AG04449 (cell line): ENCODE data around the gene SMC1B.
"Not testable (repeated sequence)": the region's sequence is repeated elsewhere in the genome, so short reads cannot be mapped to it uniquely, and the experiment has no call there.

Experiments used
- CTCF ChIA-PET: fragments of 350-600 bp; formaldehyde crosslinking; extraction: SDS; loops from one replicate; lab custom pipeline; 2021; ENCODE audit warnings: antibody characterized with exemption; lab: Yijun Ruan, JAX
- POLR2A ChIA-PET: fragments of 400-600, 350-600 bp; formaldehyde crosslinking; extraction: SDS; loops from one replicate; lab custom pipeline; 2020; ENCODE audit warnings: antibody characterized with exemption, inconsistent platforms; lab: Yijun Ruan, JAX
- DNase-seq: peaks from one replicate; pipeline ENCODE4 v3.0.0-alpha.2; 2010; ENCODE audit warnings: low read depth, low spot score
- H3K4me3 ChIP-seq: 2 replicates; pipeline ENCODE4 v1.5.1; 2011; ENCODE audit warnings: low read depth, mild to moderate bottlenecking, control low read depth, low read length
- CTCF ChIP-seq: IDR thresholded peaks from one replicate; pipeline ENCODE4 v1.5.1; 2011; ENCODE audit warnings: mild to moderate bottlenecking, moderate library complexity, low read length, control low read depth, inconsistent platforms; ENCODE audit not compliant: insufficient read depth; ENCODE audit errors: missing control alignments

Gene SMC1B

GRCh38 chr22:45332001-45332400 lies 81.4 kb downstream of the SMC1B start:
- CTCF ChIA-PET = no interaction called here
- TF ChIP-seq CTCF = no peak
- no peak overlapping the region for H3K4me3 ChIP-seq
- POLR2A ChIA-PET = no interaction called here
- DNase-seq = no peak

- ChIA-PET POLR2A (no interaction called here), CTCF (no interaction called here)
- DNase-seq = no peak
- TF ChIP-seq CTCF = no peak
- H3K4me3 ChIP-seq = no peak overlapping the region
Measured at GRCh38 chr22:45331486-45331885, 81.9 kb downstream of the SMC1B start.

- H3K4me3 ChIP-seq = no peak overlapping the region
- ChIA-PET POLR2A (no interaction called here), CTCF (no interaction called here)
- no peak for TF ChIP-seq CTCF
- DNase-seq = no peak
Measured at GRCh38 chr22:45330548-45330947, 82.9 kb downstream of the SMC1B start.

GRCh38 chr22:45329530-45329936 lies 83.9 kb downstream of the SMC1B start:
- CTCF ChIA-PET = interaction anchor here (0.6 kb wide), 1 partner anchor 12 kb away, joined by 3 read pairs; no protein-coding TSS in a partner anchor

GRCh38 chr22:45328822-45329529 lies 84.4 kb downstream of the SMC1B start:
- no peak for TF ChIP-seq CTCF
- ChIA-PET CTCF (interaction anchor here (0.7 to 1.6 kb wide), 2 partner anchors 16 to 112 kb away, joined by 3 to 4 read pairs; no protein-coding TSS in a partner anchor), POLR2A (no interaction called here)
- no peak overlapping the region for H3K4me3 ChIP-seq
- no peak for DNase-seq

More at GRCh38 chr22:45329530-45329936, 83.9 kb downstream of the SMC1B start:
- no peak overlapping the region for H3K4me3 ChIP-seq
- DNase-seq = no peak
- no peak for TF ChIP-seq CTCF
- POLR2A ChIA-PET = no interaction called here

GRCh38 chr22:45328261-45328660 lies 85.1 kb downstream of the SMC1B start:
- H3K4me3 ChIP-seq, POLR2A ChIA-PET, DNase-seq: not testable (repeated sequence)
- CTCF ChIA-PET = interaction anchor here (0.7 to 1.6 kb wide), 2 partner anchors 16 to 113 kb away, joined by 3 to 4 read pairs; no protein-coding TSS in a partner anchor
